GM21423 (cell line): ENCODE results near the gene WNT8B.

Experiments used
- ATAC-seq: cut with Tn5 transposase; IDR thresholded peaks from one replicate; pipeline ENCODE4 v1.9.1; 2021; ENCODE audit warnings: mild to moderate bottlenecking, moderate library complexity; ENCODE audit not compliant: unreplicated experiment

The WNT8B gene

DNA sequence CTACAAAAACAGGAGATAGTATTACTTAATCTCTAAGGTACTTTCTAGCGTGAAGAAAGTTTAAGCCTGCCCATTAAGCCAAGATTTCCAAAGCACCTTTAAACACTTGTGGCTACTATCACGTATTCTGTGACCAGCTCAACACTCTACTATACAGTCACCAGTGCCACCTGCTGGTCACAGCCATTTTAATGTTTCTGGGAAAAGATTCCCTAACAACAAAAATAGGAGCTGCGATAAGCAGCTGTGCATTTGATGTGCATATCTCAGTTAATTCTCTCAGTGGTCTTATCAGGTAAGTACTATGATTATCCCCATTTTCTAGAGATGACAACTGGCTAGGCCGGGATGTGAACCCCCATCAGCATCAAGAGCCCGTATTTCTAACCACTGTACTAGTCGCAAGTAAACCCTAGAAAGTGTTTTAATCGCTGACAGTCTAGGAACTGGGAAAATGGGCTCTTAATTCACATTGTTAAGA, 56.0 kb downstream of the WNT8B start:
- ATAC-seq, result no peak

DNA sequence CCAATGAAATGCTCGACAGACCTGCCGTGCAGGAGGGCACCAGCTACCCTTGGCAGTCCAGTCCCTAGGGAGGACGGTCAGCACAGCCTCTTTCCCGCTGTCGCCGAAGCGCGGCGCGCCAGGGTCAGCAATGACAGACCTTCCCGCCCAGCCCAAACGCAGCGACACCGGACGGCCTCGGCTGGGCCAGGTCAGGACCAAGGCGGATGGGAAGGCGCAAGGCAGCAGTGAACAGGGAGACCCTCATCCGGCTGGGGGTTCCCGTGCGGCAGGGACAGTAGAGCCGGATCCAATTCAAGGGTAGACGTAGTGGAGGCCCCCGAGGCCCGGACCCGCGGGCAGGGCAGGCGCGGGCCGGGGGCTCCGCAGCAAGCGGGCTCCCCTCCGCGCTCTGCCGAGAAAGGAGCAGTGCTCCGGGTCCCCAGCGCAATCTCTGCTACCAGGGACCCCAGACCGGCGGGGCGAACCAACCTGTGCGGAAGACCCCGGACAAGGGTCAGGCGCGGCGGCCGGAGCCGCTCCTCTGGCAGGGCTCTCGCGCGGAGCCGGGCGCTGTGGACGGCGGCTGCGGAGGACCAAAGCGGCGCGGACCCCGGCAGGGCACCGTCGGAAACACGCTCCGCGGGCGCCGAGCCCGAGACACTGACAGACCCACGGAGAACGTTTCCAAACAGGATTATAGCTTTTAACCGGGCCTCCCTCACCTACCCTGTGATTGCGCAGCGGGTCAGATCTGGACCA, 56.7 kb downstream of the WNT8B start, which contains the start of gene SEC31B:
TSS of gene SEC31B (minus strand) at position 551 of the 741 bp plus-strand sequence. CDS start 2,909 bp downstream, outside the sequence.
- ATAC-seq, result no peak

DNA sequence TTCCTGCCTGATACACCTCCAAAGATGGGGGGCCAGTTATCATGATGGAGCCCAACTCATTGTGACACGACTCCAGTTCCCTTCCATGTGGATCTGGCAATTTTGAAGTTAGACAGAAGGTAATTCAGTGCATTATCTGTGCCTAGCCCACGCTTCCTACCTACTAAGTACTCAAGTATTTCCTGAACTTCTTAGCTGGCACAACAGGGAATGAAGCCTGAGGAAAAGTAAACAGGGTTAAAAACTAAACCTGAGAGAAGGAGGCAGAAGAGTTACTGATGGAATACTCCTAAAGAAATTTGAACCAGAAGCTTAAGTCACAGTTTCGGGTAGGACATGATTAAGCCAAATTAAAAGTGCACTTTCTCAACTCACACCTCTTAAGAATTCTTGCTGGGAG, 58.0 kb downstream of the WNT8B start:
- no peak for ATAC-seq

DNA sequence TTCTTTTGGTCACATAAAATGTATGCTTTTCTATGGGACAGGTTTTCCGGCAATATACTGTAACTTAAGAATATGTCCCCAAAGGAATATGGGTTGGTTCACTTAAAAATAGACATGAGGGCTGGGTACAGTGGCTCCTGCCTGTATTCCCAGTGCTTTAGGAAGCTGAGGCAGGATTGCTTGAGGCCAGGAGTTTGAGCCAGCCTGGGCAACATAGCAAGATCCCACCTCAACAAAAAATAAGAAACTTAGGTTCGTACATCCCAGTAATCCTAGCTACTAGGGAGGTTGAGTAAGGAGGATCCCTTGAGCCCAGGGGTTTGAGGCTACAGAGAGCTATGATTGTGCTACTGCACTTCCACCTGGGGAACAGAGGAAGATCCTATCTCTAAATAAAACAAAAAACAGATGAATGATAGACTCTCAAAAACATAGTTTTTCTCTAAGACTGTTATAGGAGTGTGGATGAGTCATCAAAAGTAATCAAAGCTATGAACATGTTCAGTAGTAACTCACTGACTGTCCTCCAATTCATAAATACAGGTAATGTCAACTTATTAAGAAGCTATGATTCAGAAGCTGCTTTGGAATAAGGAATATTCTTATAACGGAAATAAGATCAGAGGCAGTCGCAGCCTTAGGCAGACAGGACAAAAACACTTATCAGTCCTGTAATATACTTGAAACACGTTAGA, 59.4 kb downstream of the WNT8B start:
- ATAC-seq, result no peak

DNA sequence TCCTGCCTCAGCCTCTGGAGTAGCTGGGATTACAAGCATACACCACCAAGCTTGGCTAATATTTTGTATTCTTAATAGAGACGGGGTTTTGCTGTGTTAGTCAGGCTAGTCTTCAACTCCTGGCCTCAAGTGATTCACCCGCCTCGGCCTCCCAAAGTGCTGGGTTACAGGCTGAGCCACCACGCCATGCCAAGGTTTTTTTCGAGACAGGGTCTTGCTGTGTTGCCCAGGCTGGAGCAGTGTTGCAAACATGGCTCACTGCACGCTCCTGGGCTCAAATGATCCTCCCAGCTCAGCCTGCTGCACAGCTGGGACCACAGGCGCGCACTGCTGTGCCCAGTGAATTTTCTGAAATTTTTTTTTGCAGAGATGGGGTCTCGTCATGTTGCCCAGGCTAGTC, 60.1 kb downstream of the WNT8B start:
- no peak for ATAC-seq

DNA sequence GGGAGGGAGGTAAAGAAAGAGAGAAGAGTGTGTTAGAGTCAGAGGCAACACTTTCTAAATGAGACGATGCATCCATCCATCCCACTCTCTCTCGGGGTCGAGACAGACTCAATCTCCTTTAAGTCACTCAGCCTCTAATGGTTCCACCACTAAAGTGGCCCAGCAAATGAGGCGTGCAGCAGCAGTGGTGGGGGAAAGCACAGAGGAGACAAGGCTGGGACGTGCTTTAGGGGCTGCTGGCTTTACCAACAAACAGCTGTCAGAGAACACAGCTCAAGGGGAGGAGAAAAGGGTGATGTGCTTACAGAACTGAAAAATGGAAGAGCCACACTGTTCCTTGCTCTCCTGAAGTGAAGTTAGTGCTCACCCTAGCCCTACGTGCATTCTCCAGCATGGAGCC, 61.4 kb downstream of the WNT8B start:
- no peak for ATAC-seq

DNA sequence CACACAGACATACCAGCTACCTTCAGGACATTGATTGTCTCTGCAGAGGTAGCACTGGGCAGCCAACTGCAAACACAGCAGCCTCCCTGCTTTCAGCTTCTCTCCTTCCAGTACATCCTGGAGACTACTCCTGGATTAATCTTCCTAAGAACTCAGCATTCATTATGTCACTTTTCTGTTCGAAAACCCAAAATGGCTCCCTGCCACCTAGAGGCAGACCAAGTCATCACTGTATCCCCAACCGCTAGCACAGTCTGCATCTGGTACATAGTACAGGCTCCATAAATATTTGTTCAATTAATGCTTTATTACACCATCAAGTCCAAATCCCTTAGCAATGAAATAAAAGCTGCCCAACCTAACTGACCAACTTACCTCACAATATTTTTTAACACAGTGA, 61.8 kb downstream of the WNT8B start:
- no peak for ATAC-seq

DNA sequence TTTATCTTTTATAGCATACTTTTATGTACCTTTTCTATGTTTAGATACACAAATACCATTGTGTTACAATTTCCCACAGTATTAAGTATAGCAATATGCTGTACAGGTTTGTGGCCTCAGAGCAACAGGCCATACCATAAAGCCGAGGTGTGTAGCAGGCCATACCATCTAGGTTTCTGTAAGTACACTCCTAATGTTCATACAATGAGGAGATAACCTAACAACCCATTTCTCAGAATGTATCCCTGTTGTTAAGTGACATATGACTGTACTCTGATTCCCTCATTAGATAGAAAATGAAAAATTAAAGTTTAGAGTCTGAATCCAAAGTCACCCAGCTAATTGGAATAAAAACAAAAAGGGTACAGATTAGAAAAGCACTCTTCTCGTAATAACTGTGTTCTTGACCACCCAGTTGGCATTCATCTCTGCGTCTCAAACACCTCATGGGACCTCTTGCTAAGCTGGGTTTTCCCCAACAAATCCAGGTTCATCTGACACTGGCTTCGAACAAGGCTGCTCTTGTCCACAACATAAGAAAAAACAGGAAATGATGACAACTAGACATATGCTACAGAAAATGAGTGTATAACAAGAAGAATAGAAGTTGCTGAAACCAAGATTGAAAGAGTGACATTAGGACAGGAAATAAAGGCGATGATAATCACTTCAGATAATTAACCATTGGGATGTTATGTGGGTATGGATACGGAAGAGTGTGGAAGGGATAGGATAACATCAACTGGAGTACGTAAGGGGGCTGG, 65.5 kb downstream of the WNT8B start:
- ATAC-seq, result no peak

DNA sequence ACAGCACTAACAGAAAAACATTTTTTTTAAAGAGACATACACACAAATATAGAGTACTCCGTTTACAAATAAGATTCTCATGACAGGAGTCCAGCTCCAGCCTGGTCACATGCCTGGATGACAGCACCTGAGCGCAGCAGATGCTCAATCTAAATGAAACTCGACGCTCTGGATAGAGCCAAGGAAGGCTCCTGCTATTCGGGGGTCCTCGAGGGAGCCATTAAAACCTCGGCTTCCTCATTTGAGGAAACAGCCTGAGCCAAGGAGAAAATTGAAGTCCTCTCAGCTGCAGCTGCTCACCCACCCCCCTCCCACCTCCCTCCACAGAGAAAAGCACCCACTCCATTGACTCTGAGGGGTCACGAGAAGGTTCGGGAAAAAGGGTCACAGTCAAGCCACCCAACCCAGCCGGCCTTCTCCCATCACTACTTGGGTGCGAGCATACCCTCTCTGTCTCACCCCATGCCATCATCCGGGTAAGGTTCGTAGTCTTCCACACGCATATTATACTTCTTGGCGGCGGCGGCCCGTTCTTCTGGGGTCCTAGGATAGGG, 66.2 kb downstream of the WNT8B start:
- peak; percentile 18 for ATAC-seq

DNA sequence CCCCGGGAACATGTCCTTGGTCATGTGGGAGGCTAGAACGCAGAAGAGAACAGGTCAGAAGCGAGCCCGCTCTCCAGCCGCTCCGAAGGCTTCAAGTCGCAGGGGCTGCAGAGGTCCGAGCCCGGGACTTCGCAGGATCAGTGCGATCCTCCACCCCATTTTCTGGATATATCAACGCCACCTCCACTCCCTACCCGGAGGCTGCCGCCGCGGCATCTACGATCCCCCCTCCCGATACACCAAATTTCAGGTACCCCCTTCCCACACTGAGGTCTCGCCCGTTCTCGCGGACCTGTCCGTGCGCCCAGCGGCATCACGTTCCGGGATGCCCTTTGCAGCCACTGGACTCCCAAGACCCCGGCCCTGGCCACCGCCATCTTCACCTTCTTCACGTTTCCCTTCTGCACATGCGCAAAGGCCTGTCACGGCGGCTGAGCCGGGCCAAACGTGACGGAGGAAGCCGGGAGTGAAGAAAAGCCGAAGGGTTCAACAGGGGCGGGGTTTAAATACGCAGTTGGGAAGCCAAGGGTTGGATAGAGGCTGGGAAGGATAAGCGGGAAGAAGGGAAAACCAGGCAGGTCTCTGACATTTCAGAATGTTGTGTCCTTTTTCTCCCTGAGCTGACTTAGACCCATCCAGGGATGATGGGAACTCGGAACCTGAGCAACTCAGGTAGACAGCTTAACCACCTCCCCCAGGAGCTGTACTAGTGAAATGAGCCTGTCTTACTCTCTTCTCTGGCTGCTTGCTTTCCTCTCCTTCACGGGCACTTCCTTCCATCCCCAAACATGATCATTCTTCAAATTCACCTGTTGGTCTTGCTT, 66.9 kb downstream of the WNT8B start, which contains the start of gene NDUFB8:
TSS of gene NDUFB8 (minus strand) at position 397 of the 824 bp plus-strand sequence. CDS start at position 377, 20 bp downstream.
- peak; percentile 56 for ATAC-seq

DNA sequence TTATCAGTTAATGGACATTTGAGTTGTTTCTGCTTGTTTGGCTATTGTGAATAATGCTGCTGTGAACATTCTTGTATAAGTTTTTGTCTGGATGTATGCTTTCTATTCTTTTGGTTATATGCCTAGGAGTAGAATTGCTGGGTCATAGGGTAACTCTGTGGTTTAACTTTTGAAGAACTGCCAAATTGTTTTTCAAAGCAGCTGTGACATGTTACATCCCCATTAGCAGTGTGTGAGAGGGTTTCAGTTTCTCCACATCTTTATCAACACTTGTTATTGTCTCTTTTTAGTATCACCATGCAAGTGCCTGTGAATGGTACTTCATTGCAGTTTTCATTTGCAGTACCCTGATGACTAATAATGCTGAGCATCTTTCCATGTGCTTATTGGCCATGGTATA, 69.0 kb downstream of the WNT8B start:
- no peak for ATAC-seq
